ENCODE measurements around the gene DNAH2.

DNA sequence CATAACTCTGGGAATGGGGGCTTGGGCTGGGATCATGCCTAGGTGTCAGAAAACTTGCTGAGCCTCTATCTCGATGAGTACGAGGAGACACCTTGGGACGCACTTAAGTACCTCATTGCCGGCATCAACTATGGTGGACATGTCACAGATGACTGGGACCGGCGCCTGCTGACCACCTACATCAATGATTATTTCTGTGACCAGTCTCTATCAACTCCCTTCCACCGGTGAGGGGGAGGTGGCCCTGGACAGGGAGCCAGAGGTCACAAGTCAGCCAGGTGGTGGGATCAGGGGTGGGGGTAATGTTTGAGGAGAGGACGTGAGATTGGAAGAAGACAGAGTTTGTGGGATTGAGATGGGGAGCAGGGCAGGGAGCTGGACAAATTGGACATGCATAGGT lies 113.1 kb downstream of the DNAH2 start:
- TF ChIP-seq, protein P1, sequence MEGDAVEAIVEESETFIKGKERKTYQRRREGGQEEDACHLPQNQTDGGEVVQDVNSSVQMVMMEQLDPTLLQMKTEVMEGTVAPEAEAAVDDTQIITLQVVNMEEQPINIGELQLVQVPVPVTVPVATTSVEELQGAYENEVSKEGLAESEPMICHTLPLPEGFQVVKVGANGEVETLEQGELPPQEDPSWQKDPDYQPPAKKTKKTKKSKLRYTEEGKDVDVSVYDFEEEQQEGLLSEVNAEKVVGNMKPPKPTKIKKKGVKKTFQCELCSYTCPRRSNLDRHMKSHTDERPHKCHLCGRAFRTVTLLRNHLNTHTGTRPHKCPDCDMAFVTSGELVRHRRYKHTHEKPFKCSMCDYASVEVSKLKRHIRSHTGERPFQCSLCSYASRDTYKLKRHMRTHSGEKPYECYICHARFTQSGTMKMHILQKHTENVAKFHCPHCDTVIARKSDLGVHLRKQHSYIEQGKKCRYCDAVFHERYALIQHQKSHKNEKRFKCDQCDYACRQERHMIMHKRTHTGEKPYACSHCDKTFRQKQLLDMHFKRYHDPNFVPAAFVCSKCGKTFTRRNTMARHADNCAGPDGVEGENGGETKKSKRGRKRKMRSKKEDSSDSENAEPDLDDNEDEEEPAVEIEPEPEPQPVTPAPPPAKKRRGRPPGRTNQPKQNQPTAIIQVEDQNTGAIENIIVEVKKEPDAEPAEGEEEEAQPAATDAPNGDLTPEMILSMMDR (IDR thresholded peaks at IDR 0.05) = no peak
- TF ChIP-seq POLR2A (IDR thresholded peaks at IDR 0.05) (no peak), POLR2AphosphoS5 (IDR thresholded peaks at IDR 0.05) (no peak)
